ENCODE results near the gene REPS1.

Gene REPS1

GRCh38 chr6:138857775-138858174 lies 130.3 kb downstream of the REPS1 start:
- Histone ChIP-seq H3K9me3 (no peaks in the 10 kb centered on the region), H3K4me1 (no peaks in the 10 kb centered on the region), H3K27me3 (no peaks in the 10 kb centered on the region; the same call in 1 of the 2 replicates), H3K36me3 (no peaks in the 10 kb centered on the region), H3K4me3 (ENCODE audit: low read depth, low read length) (no peak overlapping the region)
- no peak for DNase-seq
- no peak for TF ChIP-seq CTCF (IDR thresholded peaks at IDR 0.05; ENCODE audit: low read depth, low read length)

GRCh38 chr6:138856654-138857053 lies 131.4 kb downstream of the REPS1 start:
- Histone ChIP-seq H3K27me3 (no peaks in the 10 kb centered on the region; the same call in 1 of the 2 replicates), H3K9me3 (no peaks in the 10 kb centered on the region), H3K36me3 (no peaks in the 10 kb centered on the region), H3K4me3 (ENCODE audit: low read depth, low read length) (no peak overlapping the region), H3K4me1 (no peaks in the 10 kb centered on the region)
- no peak for TF ChIP-seq CTCF (IDR thresholded peaks at IDR 0.05; ENCODE audit: low read depth, low read length)
- no peak for DNase-seq
